GM06990 (cell line): ENCODE measurements around the gene TTLL5.
A peak's percentile ranks its signal among the peaks of the same experiment; 100 is the strongest.

ENCODE experiments used
- DNase-seq: peaks from one replicate; pipeline ENCODE4 v3.0.0-alpha.2; 2011; ENCODE audit not compliant: insufficient read length; ENCODE audit errors: extremely low read depth
- H3K27me3 ChIP-seq: replicated peaks from 2 replicates; pipeline ENCODE4 v1.6.0; 2011; ENCODE audit warnings: low read length; ENCODE audit not compliant: control insufficient read depth, insufficient read depth
- H3K36me3 ChIP-seq: 2 replicates; pipeline ENCODE4 v1.5.1; 2011; ENCODE audit warnings: low read length; ENCODE audit not compliant: control insufficient read depth, insufficient read depth
- H3K4me3 ChIP-seq: replicated peaks from 2 replicates; pipeline ENCODE4 v1.5.1; 2011; ENCODE audit warnings: low read depth, mild to moderate bottlenecking, control low read depth, low read length
- CTCF ChIP-seq: IDR thresholded peaks from 2 replicates; pipeline ENCODE4 v1.5.1; 2011; ENCODE audit warnings: low read length, control low read depth, mild to moderate bottlenecking, inconsistent platforms; ENCODE audit not compliant: insufficient read depth, poor library complexity, severe bottlenecking

TTLL5 gene

GRCh38 chr14:75979648-75980565 lies 318.9 kb downstream of the TTLL5 start:
- DNase-seq = no peak
- no peak for TF ChIP-seq CTCF
- Histone ChIP-seq H3K27me3 (no peaks in the 10 kb centered on the region), H3K36me3 (no peaks in the 10 kb centered on the region), H3K4me3 (no peak overlapping the region)

- Histone ChIP-seq H3K27me3 (no peaks in the 10 kb centered on the region), H3K4me3 (no peak overlapping the region), H3K36me3 (no peaks in the 10 kb centered on the region)
- TF ChIP-seq CTCF = no peak
- no peak for DNase-seq
Measured at GRCh38 chr14:75980856-75981255, 319.8 kb downstream of the TTLL5 start.

- peak; percentile 68 for DNase-seq
- TF ChIP-seq CTCF = no peak
- Histone ChIP-seq H3K36me3 (no peaks in the 10 kb centered on the region), H3K4me3 (peak within 1 kb of the TSS; percentile 69), H3K27me3 (no peaks in the 10 kb centered on the region)
Measured at GRCh38 chr14:75981426-75982265, 320.6 kb downstream of the TTLL5 start, which contains the start of gene TGFB3. TGFB3 (minus strand) TSS chr14:75981995; CDS start chr14:75980893, 1,102 bp downstream.

- peak; percentile 71 for TF ChIP-seq CTCF
- peak; percentile 70 for DNase-seq
- peak overlapping the region; percentile 69 for H3K4me3 ChIP-seq
Measured at GRCh38 chr14:75982266-75983018, 321.4 kb downstream of the TTLL5 start.

GRCh38 chr14:75983019-75983358 lies 321.9 kb downstream of the TTLL5 start:
- Histone ChIP-seq H3K4me3 (peak overlapping the region; percentile 69), H3K36me3 (no peaks in the 10 kb centered on the region), H3K27me3 (no peaks in the 10 kb centered on the region)
- no peak for DNase-seq
- TF ChIP-seq CTCF = no peak

More at GRCh38 chr14:75982266-75983018, 321.4 kb downstream of the TTLL5 start:
- no peaks in the 10 kb centered on the region for H3K36me3 ChIP-seq
- no peaks in the 10 kb centered on the region for H3K27me3 ChIP-seq
